HG03280 (cell line): ENCODE data around the gene EXOC6.

ENCODE experiments used
- ATAC-seq: cut with Tn5 transposase; IDR thresholded peaks from one replicate; pipeline ENCODE4 v1.9.1; 2021; ENCODE audit warnings: mild to moderate bottlenecking, moderate library complexity; ENCODE audit not compliant: unreplicated experiment

EXOC6 gene

GRCh38 chr10:92848441-92849233 is at the start of gene EXOC6:
Gene EXOC6, plus strand, starts transcription at chr10:92848520. Its CDS starts 14 bp downstream, at chr10:92848534.
- peak; percentile 88 for ATAC-seq

- no peak for ATAC-seq
Observed at GRCh38 chr10:92799568-92799967, 48.8 kb upstream of the EXOC6 start.

GRCh38 chr10:92800134-92800733 is 48.1 kb upstream of the EXOC6 start:
- no peak for ATAC-seq

- no peak for ATAC-seq
Observed at GRCh38 chr10:92801978-92802872, 46.1 kb upstream of the EXOC6 start.

- no peak for ATAC-seq
Observed at GRCh38 chr10:92809840-92810239, 38.5 kb upstream of the EXOC6 start.

GRCh38 chr10:92810934-92811532 is 37.3 kb upstream of the EXOC6 start:
- ATAC-seq: no peak

GRCh38 chr10:92811986-92812385 is 36.3 kb upstream of the EXOC6 start:
- no peak for ATAC-seq

GRCh38 chr10:92813979-92814378 is 34.3 kb upstream of the EXOC6 start:
- ATAC-seq: no peak

- no peak for ATAC-seq
Observed at GRCh38 chr10:92814790-92815189, 33.5 kb upstream of the EXOC6 start.

GRCh38 chr10:92816091-92816531 is 32.2 kb upstream of the EXOC6 start:
- ATAC-seq: no peak

GRCh38 chr10:92822060-92822634 is 26.2 kb upstream of the EXOC6 start:
- no peak for ATAC-seq

GRCh38 chr10:92822964-92823363 is 25.4 kb upstream of the EXOC6 start:
- ATAC-seq: no peak

- ATAC-seq: no peak
Observed at GRCh38 chr10:92826061-92826460, 22.3 kb upstream of the EXOC6 start.

GRCh38 chr10:92826504-92826903 is 21.8 kb upstream of the EXOC6 start:
- ATAC-seq: no peak

GRCh38 chr10:92829042-92829785 is 19.1 kb upstream of the EXOC6 start:
- ATAC-seq: no peak

GRCh38 chr10:92829786-92830377 is 18.4 kb upstream of the EXOC6 start:
- no peak for ATAC-seq

GRCh38 chr10:92830478-92831389 is 17.6 kb upstream of the EXOC6 start:
- no peak for ATAC-seq

- ATAC-seq: no peak
Observed at GRCh38 chr10:92832121-92832520, 16.2 kb upstream of the EXOC6 start.
